Dermis lymphatic vessel endothelial cell (primary cell): ENCODE data around the gene SLC27A3. TPM values are rescaled to one million over a fixed set of nuclear protein-coding genes. Genes with fewer than 3 reads are reported as not detected.

Source experiments
- total RNA-seq: library from RNA; depleted of rRNA; stranded (reverse); fragments of >200 nt; gene quantifications from 2 replicates; pipeline ENCODE4 v1.2.1, GENCODE V29; 2014

Gene SLC27A3
- 41.2 and 59.6 TPM in 2 replicates for total RNA-seq

GRCh38 chr1:153774780-153775457 is at the start of gene SLC27A3:
TSS of gene SLC27A3 (plus strand) at chr1:153775407. CDS start at chr1:153775498, 91 bp downstream.

GRCh38 chr1:153727463-153728304 is 47.5 kb upstream of the SLC27A3 start, which contains the start of gene INTS3:
TSS of gene INTS3 (plus strand) at chr1:153728050. CDS start at chr1:153728635, 585 bp downstream.

Other genes with a start within 250 kb of the SLC27A3 start
- 478 and 706 TPM in 2 replicates for gene S100A6, start 239.4 kb upstream of the SLC27A3 start, total RNA-seq
- 0.17 TPM in 1 of 2 replicates, not detected in the other for gene S100A5, start 234.5 kb upstream of the SLC27A3 start, total RNA-seq
- gene S100A4, start 229.6 kb upstream of the SLC27A3 start, total RNA-seq = 18.1 and 19.9 TPM in 2 replicates
- 0.26 and 1.3 TPM in 2 replicates for gene S100A3, start 226.1 kb upstream of the SLC27A3 start, total RNA-seq
- gene S100A2, start 209.6 kb upstream of the SLC27A3 start, total RNA-seq = 0.86 and 0.98 TPM in 2 replicates
- 456 and 493 TPM in 2 replicates for gene S100A16, start 162.3 kb upstream of the SLC27A3 start, total RNA-seq
- 0.43 TPM in 1 of 2 replicates, not detected in the other for gene S100A14, start 159.1 kb upstream of the SLC27A3 start, total RNA-seq
- 161 and 182 TPM in 2 replicates for gene S100A13, start 147.9 kb upstream of the SLC27A3 start, total RNA-seq
- gene S100A1, start 147.0 kb upstream of the SLC27A3 start, total RNA-seq = not detected in 2 replicates
- 23.4 and 30.3 TPM in 2 replicates for gene CHTOP, start 141.3 kb upstream of the SLC27A3 start, total RNA-seq
- gene SNAPIN, start 116.7 kb upstream of the SLC27A3 start, total RNA-seq = 56.7 and 68.2 TPM in 2 replicates
- 169 and 218 TPM in 2 replicates for gene ILF2, start 104.4 kb upstream of the SLC27A3 start, total RNA-seq
- gene NPR1, start 96.7 kb upstream of the SLC27A3 start, total RNA-seq = 20.4 and 32.7 TPM in 2 replicates
- 15.0 and 18.9 TPM in 2 replicates for gene INTS3, start 47.4 kb upstream of the SLC27A3 start, total RNA-seq
- gene GATAD2B, start 147.6 kb downstream of the SLC27A3 start, total RNA-seq = 4.8 and 5.8 TPM in 2 replicates
- gene DENND4B, start 171.3 kb downstream of the SLC27A3 start, total RNA-seq = 8.5 and 9.0 TPM in 2 replicates
- gene CRTC2, start 183.2 kb downstream of the SLC27A3 start, total RNA-seq = 3.2 and 3.3 TPM in 2 replicates
- gene SLC39A1, start 188.1 kb downstream of the SLC27A3 start, total RNA-seq = 107 and 131 TPM in 2 replicates
- gene CREB3L4, start 192.5 kb downstream of the SLC27A3 start, total RNA-seq = 6.6 and 7.0 TPM in 2 replicates
- 80.6 and 85.5 TPM in 2 replicates for gene JTB, start 202.3 kb downstream of the SLC27A3 start, total RNA-seq
- gene RAB13, start 210.9 kb downstream of the SLC27A3 start, total RNA-seq = 71.4 and 84.1 TPM in 2 replicates
- gene RPS27, start 215.4 kb downstream of the SLC27A3 start, total RNA-seq = 1,857 and 2,280 TPM in 2 replicates